Fibroblast of lung (primary cell): ENCODE results near the gene CASQ1. TPM values are rescaled to one million over a fixed set of nuclear protein-coding genes. Genes with fewer than 3 reads are reported as not detected.

ENCODE experiments used
- DNase-seq, 2 donors: peaks; one replicate each; pipeline versions ENCODE4 v3.0.0 to v3.0.0-alpha.2; 2010; ENCODE audit warnings: low read depth in 2 of 2
- H2AFZ ChIP-seq: 2 replicates; pipeline ENCODE4 v1.5.1; 2012; ENCODE audit warnings: low read length, control low read depth, inconsistent platforms
- H3K27ac ChIP-seq: 2 replicates; pipeline ENCODE4 v1.5.1; 2011; ENCODE audit warnings: low read length, control low read depth; ENCODE audit not compliant: insufficient read depth
- H3K27me3 ChIP-seq: 2 replicates; pipeline ENCODE4 v1.5.1; 2011; ENCODE audit warnings: mild to moderate bottlenecking, low read length; ENCODE audit not compliant: control insufficient read depth, insufficient read depth
- H3K36me3 ChIP-seq: 2 replicates; pipeline ENCODE4 v1.5.1; 2011; ENCODE audit warnings: low read length; ENCODE audit not compliant: control insufficient read depth, insufficient read depth
- H3K4me1 ChIP-seq: 2 replicates; pipeline ENCODE4 v1.5.1; 2011; ENCODE audit warnings: low read length; ENCODE audit not compliant: control insufficient read depth, insufficient read depth; ENCODE audit errors: extremely low read depth
- H3K4me2 ChIP-seq: 2 replicates; pipeline ENCODE4 v1.5.1; 2011; ENCODE audit warnings: low read length, control low read depth; ENCODE audit not compliant: insufficient read depth; ENCODE audit errors: extremely low read depth
- H3K4me3 ChIP-seq, 4 experiments: fragments of 200-600 bp in 1 of 4; sonication (generic) in 1 of 4; replicated peaks in 1 of 4; 2 replicates each; pipeline ENCODE4 v1.5.1; 2011 to 2016; ENCODE audit warnings: low read length in 4 of 4, low read depth in 3 of 4, mild to moderate bottlenecking in 3 of 4, control low read depth in 2 of 4, inconsistent platforms in 1 of 4, mixed read lengths in 1 of 4; ENCODE audit not compliant: insufficient read depth in 1 of 4; ENCODE audit errors: control extremely low read depth in 1 of 4
- H3K79me2 ChIP-seq: 2 replicates; pipeline ENCODE4 v1.5.1; 2012; ENCODE audit warnings: mild to moderate bottlenecking, low read length, inconsistent platforms; ENCODE audit not compliant: control insufficient read depth, insufficient read depth
- H3K9ac ChIP-seq: 2 replicates; pipeline ENCODE4 v1.5.1; 2011; ENCODE audit warnings: mild to moderate bottlenecking, low read length, control low read depth; ENCODE audit not compliant: insufficient read depth
- H3K9me3 ChIP-seq: 2 replicates; pipeline ENCODE4 v1.5.1; 2012; ENCODE audit warnings: low read depth, low read length; ENCODE audit not compliant: control insufficient read depth, insufficient read depth
- H4K20me1 ChIP-seq: 2 replicates; pipeline ENCODE4 v1.5.1; 2011; ENCODE audit warnings: low read length; ENCODE audit not compliant: control insufficient read depth, insufficient read depth; ENCODE audit errors: extremely low read depth
- CTCF ChIP-seq, 2 donors: IDR thresholded peaks in 1 of 2; conservative IDR thresholded peaks in 1 of 2; 1 replicate in 1 of 2; 2 replicates in 1 of 2; pipeline ENCODE4 v1.5.1; 2011 to 2012; ENCODE audit warnings: low read length in 2 of 2, control low read depth in 1 of 2, inconsistent platforms in 1 of 2, low read depth in 1 of 2, mild to moderate bottlenecking in 1 of 2
- EZH2 ChIP-seq: IDR thresholded peaks from 2 replicates; pipeline ENCODE4 v1.5.1; 2012; ENCODE audit warnings: low read length, control low read depth, mild to moderate bottlenecking; ENCODE audit errors: missing control alignments
- polyA plus RNA-seq, 2 donors: library from polyadenylated mRNA; depleted of rRNA in 1 of 2; stranded (reverse) in 1 of 2; unstranded in 1 of 2; fragments of >200 nt; gene quantifications; 2 replicates each; pipeline ENCODE4 v1.2.1, GENCODE V29; 2011 to 2012; ENCODE audit warnings: missing spikeins in 1 of 2
- total RNA-seq: library from RNA; depleted of rRNA; stranded (reverse); fragments of >200 nt; gene quantifications from 2 replicates; pipeline ENCODE4 v1.2.1, GENCODE V29; 2014

Gene CASQ1
- total and polyA plus RNA-seq, 2 donors (not counting 1 experiment from before 2014, with no cell fraction given) = 0.15 to 0.17 TPM

- peaks cover 36% of the 10 kb centered on the region for H3K4me1 ChIP-seq
- peaks cover 43% of the 10 kb centered on the region for H3K36me3 ChIP-seq
- H3K4me3 ChIP-seq = peak overlapping the region in 1 of 4 experiments; percentile 0
- peaks cover 4% of the 10 kb centered on the region for H4K20me1 ChIP-seq
- no peaks in the 10 kb centered on the region for H3K27me3 ChIP-seq
- peaks cover 62% of the 10 kb centered on the region for H3K79me2 ChIP-seq
- no peak overlapping the region for H3K9ac ChIP-seq
- H2AFZ ChIP-seq = no peak overlapping the region
- no peaks in the 10 kb centered on the region for H3K9me3 ChIP-seq
- no peak for TF ChIP-seq CTCF (conservative IDR thresholded peaks at IDR 0.05 in 1 of 2, IDR thresholded peaks at IDR 0.05 in 1 of 2; ENCODE audit: low read depth in 1 of 2, low read length in 2 of 2)
- no peak for TF ChIP-seq EZH2
- DNase-seq = peak; percentile 14 to 34
- peak overlapping the region; percentile 47 for H3K27ac ChIP-seq
- H3K4me2 ChIP-seq = peak overlapping the region; percentile 65
Observed at GRCh38 chr1:160209321-160210046, 19.1 kb downstream of the CASQ1 start.

- no peak for TF ChIP-seq EZH2
- TF ChIP-seq CTCF (conservative IDR thresholded peaks at IDR 0.05 in 1 of 2, IDR thresholded peaks at IDR 0.05 in 1 of 2; ENCODE audit: low read depth in 1 of 2, low read length in 2 of 2) = no peak
- peaks cover 4% of the 10 kb centered on the region for H4K20me1 ChIP-seq
- H3K27ac ChIP-seq = peak overlapping the region; percentile 46
- H3K9ac ChIP-seq = no peak overlapping the region
- peaks cover 59% of the 10 kb centered on the region for H3K79me2 ChIP-seq
- no peaks in the 10 kb centered on the region for H3K9me3 ChIP-seq
- DNase-seq = no peak
- H3K36me3 ChIP-seq = peaks cover 43% of the 10 kb centered on the region
- no peak overlapping the region for H3K4me2 ChIP-seq
- no peak overlapping the region for H2AFZ ChIP-seq
- H3K4me3 ChIP-seq = no peak overlapping the region
- H3K27me3 ChIP-seq = no peaks in the 10 kb centered on the region
- H3K4me1 ChIP-seq = peaks cover 34% of the 10 kb centered on the region
Observed at GRCh38 chr1:160210561-160210960, 20.2 kb downstream of the CASQ1 start.

GRCh38 chr1:160211046-160211790 lies 20.8 kb downstream of the CASQ1 start:
- peak in 1 of 2 donors; percentile 31 for DNase-seq
- H4K20me1 ChIP-seq = peaks cover 4% of the 10 kb centered on the region
- no peak overlapping the region for H3K9ac ChIP-seq
- no peak overlapping the region for H3K4me2 ChIP-seq
- TF ChIP-seq CTCF (conservative IDR thresholded peaks at IDR 0.05 in 1 of 2, IDR thresholded peaks at IDR 0.05 in 1 of 2; ENCODE audit: low read depth in 1 of 2, low read length in 2 of 2) (no peak), EZH2 (no peak)
- H3K9me3 ChIP-seq = no peaks in the 10 kb centered on the region
- peaks cover 34% of the 10 kb centered on the region for H3K4me1 ChIP-seq
- no peaks in the 10 kb centered on the region for H3K27me3 ChIP-seq
- peak overlapping the region; percentile 46 for H3K27ac ChIP-seq
- peaks cover 52% of the 10 kb centered on the region for H3K79me2 ChIP-seq
- peaks cover 43% of the 10 kb centered on the region for H3K36me3 ChIP-seq
- H2AFZ ChIP-seq = no peak overlapping the region
- no peak overlapping the region for H3K4me3 ChIP-seq
